IPS DF 4.7 (cell line): ENCODE data around the gene FLT3.
"Not testable (repeated sequence)": the region's sequence is repeated elsewhere in the genome, so short reads cannot be mapped to it uniquely, and the experiment has no call there.

Source experiments
- DNase-seq: peaks from one replicate; pipeline ENCODE4 v3.0.0-alpha.2; 2013; ENCODE audit warnings: low spot score; ENCODE audit errors: extremely low read depth

FLT3 gene

GRCh38 chr13:27973961-27974662 is 126.3 kb downstream of the FLT3 start:
- no peak for DNase-seq

DNA sequence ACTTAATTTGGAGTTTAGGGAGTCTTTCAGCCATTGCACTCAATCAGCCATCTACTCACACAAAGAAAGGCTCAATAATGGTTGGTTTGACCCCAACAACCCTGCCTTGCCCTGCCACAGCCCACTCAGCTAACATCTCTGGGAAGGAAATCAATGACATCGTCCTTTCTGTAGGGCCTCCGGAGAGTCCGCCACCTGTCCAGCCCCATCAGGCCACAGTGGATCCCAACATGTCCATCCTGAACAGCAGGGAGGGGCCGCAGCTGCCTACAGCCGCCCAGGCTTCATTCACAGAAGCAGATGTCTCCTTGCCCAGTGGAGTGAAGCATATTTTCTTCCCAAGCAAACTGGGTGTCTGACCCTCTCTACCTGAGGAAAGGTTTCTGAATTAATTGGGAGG is 127.1 kb downstream of the FLT3 start:
- no peak for DNase-seq

DNA sequence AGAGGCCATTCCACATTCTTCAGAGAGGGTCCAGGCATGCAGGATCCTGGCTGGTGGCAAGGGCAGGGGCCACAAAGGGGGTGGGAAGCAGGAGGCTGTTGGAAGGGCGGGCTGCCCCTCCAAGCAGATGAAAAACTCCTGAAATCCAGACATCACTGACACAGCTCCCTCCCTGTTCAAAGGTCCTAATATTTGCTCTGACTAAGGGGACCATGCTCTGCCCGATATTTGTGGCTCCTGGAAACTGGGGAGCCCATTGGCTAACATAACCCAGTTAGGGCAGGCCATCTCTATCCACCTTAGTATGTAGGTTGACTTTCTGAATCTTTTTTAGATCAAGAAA is 127.9 kb downstream of the FLT3 start:
- no peak for DNase-seq

DNA sequence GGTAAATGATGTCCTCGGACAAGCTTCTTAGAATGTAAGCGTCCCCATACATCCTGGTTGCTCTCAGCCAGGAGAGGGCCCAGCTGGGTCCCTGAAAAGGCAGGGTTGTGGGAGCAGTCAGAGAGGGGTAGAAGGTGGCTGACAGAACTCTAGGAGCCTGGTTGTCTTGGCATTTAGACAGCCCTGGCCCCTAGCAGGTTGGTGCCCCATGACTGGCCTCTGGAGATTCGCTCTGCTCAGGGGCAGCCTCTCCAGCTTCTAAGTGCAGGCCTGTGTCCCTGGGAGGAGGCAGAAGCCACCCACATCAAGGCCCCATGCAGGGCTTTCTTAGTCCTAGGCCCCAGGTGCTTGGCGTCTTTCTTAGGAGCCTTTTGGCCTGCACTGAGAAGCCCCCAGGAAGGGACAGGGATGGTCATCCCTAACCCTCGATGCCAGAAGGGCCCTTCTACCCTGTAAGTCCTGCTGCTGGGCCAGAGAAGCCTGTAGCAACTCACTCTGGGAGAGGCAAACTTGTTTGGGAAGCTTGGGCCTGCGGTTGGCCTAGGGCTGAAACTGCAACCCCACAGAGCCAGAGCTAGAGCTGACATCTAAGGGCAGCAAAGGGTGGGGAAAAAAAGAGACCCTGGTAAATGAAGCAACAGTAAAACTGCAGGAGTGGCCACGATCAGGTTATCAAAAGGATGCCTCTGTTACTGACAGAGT is 128.4 kb downstream of the FLT3 start:
- no peak for DNase-seq

DNA sequence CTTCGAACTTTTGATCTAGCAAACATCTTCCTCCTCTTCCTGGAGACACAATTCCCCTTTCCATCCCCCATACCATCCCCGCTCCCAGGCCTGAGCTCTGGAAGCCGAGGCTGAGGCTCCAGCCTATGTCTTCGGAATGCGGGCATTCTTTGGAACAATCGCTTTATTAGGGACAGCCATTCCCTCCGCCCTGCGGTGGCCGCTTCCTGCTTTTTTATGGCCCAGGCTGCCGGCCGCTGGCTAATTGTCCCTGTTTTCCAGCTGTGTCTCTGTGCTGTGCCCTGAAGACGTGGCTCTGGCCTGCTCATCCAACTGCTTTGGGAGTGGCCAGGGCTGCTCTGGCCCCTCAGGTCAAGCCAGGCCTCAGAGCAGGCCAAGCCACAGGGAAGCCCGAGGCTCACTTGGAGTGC is 129.1 kb downstream of the FLT3 start:
- DNase-seq = no peak

- no peak for DNase-seq
These were observed 129.8 kb downstream of the FLT3 start for GRCh38 chr13:27970382-27971235.

- DNase-seq = no peak
These were observed 130.5 kb downstream of the FLT3 start for GRCh38 chr13:27969866-27970229.

DNA sequence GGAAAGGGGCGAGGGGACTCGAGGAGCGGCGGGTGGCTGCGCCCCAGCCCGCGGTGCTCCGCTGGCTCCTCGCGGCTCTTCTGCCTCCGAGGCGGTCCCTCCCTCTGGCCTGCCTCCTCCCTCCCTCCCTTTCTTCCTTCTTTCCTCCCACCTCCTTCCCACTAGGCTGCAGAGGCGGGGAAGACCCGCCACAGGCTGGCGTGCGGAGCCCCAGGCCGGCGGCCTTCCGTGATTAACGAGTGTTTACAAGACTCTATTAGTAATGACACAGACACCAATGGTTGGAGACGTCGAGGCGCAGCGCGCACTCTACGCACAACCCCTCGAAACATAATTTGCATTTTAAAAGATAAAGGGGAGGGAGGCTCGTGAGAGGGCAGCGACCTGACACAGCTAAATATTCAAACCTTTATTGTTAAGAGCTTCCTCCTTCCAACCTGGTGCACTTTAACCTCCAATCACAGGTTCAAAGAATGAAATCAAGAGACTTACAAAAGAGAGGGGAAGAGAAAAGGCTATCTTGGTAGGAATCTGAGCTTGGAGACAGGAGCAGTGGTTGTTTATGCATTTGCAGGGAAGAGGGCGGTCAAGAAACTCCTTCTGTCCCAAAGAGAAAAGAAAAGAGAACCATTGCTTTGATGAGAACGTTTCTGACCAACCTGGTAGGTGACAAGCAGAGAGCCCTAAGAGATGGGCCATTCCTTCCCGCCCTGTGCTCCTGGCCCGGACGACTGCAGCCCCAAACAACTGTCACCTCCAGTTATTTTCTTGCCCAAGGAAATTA is 131.1 kb downstream of the FLT3 start, which contains the start of gene CDX2:
TSS of gene CDX2 (minus strand) at position 234 of the 784 bp plus-strand sequence. CDS start 309 bp downstream, outside the sequence.
- no peak for DNase-seq

GRCh38 chr13:27968316-27969081 is 131.9 kb downstream of the FLT3 start:
- DNase-seq = no peak

DNA sequence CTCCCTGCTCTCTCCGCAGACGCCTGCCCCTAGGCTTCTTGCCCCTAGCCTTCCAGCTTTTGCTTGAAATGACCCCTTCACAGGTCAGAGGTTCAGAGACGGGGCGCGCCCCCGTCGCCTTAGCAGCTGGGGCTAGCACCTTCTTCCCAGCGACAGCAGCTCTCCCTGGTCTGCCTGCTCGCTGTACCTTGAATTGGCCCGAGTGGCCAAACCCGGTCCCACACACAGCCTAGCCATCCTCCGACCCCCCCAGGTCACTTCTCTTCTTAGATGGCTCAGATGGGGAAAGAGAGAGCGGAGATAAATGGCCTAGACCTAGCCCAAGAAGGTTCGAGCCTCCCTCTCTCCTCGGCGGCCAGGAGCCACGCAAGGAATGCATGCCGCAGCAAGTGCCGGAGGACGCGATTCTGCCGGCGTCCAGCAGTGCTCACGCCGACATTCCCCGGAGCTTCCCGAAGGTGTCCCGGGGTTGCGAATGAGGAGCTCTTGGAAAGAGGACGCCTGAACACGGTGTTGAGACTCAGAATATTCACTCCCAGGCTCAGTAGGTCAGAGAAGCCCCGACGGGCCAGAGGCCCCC is 132.6 kb downstream of the FLT3 start:
- DNase-seq = no peak

DNA sequence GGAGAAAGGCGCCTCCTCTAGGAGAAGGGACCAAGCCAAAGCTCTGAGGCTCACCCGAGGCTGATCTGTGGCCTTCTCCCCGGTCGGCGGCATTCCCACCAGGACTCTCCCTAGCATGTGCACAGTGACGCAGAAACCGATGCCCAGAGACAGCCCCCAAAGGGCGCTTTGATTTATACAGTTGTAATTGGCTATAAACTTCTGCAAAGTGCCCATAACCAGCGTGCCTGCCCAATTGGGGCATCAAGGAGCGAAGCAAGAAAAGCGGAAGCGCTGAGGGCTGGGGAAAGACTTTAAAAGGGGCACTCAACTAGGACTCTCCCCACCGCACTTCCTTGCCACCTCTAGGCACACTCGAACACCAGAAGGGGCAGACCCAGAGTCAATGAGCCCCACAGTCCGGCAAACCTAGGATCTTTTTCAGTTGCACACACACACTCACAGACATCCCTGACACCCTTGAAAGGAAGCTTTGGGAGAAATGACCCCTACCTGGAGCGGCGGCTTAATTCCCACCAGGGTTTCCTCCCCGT is 133.1 kb downstream of the FLT3 start:
- DNase-seq = no peak

- no peak for DNase-seq
These were observed 133.7 kb downstream of the FLT3 start for GRCh38 chr13:27966641-27967202.

DNA sequence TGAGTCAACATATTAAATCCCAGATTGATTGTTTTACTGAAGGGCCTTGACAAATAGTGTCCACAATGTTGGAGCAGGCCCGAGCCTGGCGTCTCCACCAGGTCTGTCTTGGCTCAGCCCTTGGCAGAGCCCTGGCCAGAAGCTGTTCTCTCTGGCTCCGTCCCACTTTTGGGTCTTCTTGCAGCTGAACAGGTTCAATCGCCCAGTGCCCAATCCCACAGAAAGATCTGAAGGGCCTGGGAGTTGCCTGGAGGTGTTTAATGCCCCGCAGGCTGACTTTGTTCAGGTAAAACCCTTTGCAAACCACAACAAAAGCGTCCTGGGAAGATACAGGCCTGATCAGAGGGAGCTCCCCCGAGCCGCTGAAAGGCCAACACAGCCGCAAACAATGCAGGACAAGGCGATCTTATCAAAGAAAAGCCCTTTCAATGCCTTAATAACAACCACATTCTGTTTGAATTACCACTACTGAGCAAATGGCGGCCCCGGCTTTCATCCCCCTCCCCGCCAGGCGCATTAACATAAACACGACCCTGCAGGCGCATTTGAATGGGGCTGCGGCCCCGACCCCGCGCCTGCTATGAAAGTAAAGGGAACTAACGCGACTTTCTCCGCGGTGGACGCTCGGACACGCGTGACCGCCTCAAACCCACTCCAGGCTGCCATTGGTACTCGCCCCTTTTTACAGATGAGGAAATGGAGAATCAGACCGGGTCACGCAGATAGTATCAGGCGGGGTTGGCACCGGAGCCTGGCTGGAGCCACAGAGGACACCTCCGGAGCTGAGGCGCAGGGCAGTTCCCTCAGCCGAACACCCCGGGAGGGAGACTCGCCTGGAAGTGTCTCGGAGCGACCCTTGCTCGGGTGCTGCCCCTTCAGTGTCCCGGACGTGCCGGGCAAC is 134.4 kb downstream of the FLT3 start:
- DNase-seq = no peak

DNA sequence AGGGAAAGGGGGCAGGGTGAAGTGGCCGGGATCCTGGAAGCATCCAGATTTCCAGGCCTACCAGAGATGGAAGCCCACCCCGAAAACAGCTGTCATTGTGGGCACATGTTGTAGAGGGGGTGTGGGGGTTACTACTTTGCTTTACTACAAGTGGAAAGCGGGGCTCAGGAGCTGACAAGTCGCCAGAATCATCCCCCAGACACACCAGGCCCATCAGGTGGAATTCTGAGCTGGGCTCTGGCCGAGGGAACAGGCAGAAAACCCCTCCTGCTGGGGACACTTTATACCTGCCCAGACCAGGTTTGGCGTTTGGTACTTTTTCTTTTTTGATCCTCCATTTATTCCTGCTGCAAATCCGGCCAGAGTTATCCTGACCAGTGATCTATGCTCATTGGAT is 135.0 kb downstream of the FLT3 start:
- no peak for DNase-seq

GRCh38 chr13:27964741-27965323 is 135.5 kb downstream of the FLT3 start:
- no peak for DNase-seq

GRCh38 chr13:27964206-27964605 is 136.2 kb downstream of the FLT3 start:
- not testable (repeated sequence) for DNase-seq

DNA sequence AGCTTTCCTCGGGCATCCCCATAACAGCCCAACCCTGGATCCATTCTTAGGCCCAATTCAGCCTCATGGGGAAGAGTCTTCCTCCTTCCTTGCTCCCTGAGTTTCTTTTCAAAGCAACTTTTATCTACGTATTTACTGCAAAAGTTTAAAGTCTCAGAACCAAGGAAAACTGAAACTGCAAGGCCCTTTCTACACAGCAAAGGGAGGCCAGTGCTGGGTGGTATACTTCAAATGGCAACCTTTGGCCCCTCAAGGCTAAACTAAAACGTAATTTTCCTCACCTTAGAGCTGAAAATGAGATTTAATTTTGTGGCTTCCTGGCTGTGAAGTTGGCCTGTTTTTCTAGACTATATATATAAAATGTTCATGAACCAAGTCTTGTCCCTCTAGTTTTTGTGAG is 136.9 kb downstream of the FLT3 start:
- no peak for DNase-seq

DNA sequence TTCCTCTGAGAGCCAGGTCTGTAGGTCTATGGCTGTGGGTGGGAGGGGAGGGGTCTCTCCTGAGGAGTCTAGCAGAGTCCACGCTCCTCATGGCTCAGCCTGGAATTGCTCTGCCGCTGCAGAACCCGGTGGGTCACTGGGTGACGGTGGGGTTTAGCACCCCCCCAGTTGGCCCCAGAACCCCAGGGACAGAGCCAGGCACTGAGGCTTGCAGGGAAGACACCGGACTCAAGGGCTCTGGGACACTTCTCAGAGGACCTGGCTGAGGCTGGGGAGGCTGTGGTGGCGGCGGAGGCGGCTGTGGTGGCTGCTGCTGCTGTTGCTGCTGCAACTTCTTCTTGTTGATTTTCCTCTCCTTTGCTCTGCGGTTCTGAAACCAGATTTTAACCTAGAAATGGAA is 137.4 kb downstream of the FLT3 start:
- DNase-seq = no peak
